ENCODE results near the gene CACNG3. TPM values are rescaled to one million over a fixed set of nuclear protein-coding genes. Genes with fewer than 3 reads are reported as not detected.
"Not testable (repeated sequence)": the region's sequence is repeated elsewhere in the genome, so short reads cannot be mapped to it uniquely, and the experiment has no call there.

The CACNG3 gene
- total RNA-seq: not detected

GRCh38 chr16:24255456-24256371, at the start of gene CACNG3:
Gene CACNG3, plus strand, starts transcription at chr16:24256335. Its CDS starts 420 bp downstream, at chr16:24256755.
- no peak for DNase-seq (ENCODE audit: low spot score)

- no peak for DNase-seq (ENCODE audit: low spot score)
Measured at GRCh38 chr16:24206926-24207325, 49.2 kb upstream of the CACNG3 start.

- no peak for DNase-seq (ENCODE audit: low spot score)
Measured at GRCh38 chr16:24208710-24209109, 47.4 kb upstream of the CACNG3 start.

- DNase-seq (ENCODE audit: low spot score): no peak
Measured at GRCh38 chr16:24214992-24215391, 41.1 kb upstream of the CACNG3 start.

GRCh38 chr16:24216961-24217360, 39.2 kb upstream of the CACNG3 start:
- no peak for DNase-seq (ENCODE audit: low spot score)

- no peak for DNase-seq (ENCODE audit: low spot score)
Measured at GRCh38 chr16:24217461-24217860, 38.7 kb upstream of the CACNG3 start.

GRCh38 chr16:24218299-24218698, 37.8 kb upstream of the CACNG3 start:
- DNase-seq (ENCODE audit: low spot score): no peak

GRCh38 chr16:24221219-24221618, 34.9 kb upstream of the CACNG3 start:
- no peak for DNase-seq (ENCODE audit: low spot score)

- no peak for DNase-seq (ENCODE audit: low spot score)
Measured at GRCh38 chr16:24228514-24228913, 27.6 kb upstream of the CACNG3 start.

GRCh38 chr16:24232936-24233335, 23.2 kb upstream of the CACNG3 start:
- DNase-seq (ENCODE audit: low spot score): no peak

GRCh38 chr16:24234737-24235136, 21.4 kb upstream of the CACNG3 start:
- DNase-seq (ENCODE audit: low spot score): no peak

- no peak for DNase-seq (ENCODE audit: low spot score)
Measured at GRCh38 chr16:24235806-24236205, 20.3 kb upstream of the CACNG3 start.

- DNase-seq (ENCODE audit: low spot score): not testable (repeated sequence)
Measured at GRCh38 chr16:24238846-24239245, 17.3 kb upstream of the CACNG3 start.

GRCh38 chr16:24246911-24247607, 9.1 kb upstream of the CACNG3 start:
- no peak for DNase-seq (ENCODE audit: low spot score)

GRCh38 chr16:24253192-24253591, 2.9 kb upstream of the CACNG3 start:
- no peak for DNase-seq (ENCODE audit: low spot score)

- no peak for DNase-seq (ENCODE audit: low spot score)
Measured at GRCh38 chr16:24257958-24258357, 1.8 kb downstream of the CACNG3 start.

GRCh38 chr16:24258791-24259190, 2.7 kb downstream of the CACNG3 start:
- no peak for DNase-seq (ENCODE audit: low spot score)

GRCh38 chr16:24262816-24263215, 6.7 kb downstream of the CACNG3 start:
- DNase-seq (ENCODE audit: low spot score): no peak

GRCh38 chr16:24270721-24271442, 14.7 kb downstream of the CACNG3 start:
- no peak for DNase-seq (ENCODE audit: low spot score)

- DNase-seq (ENCODE audit: low spot score): no peak
Measured at GRCh38 chr16:24272379-24272778, 16.2 kb downstream of the CACNG3 start.

- no peak for DNase-seq (ENCODE audit: low spot score)
Measured at GRCh38 chr16:24273508-24274182, 17.5 kb downstream of the CACNG3 start.

- DNase-seq (ENCODE audit: low spot score): no peak
Measured at GRCh38 chr16:24275413-24275812, 19.3 kb downstream of the CACNG3 start.
